LNCAP (cell line): Measurements from ENCODE around the gene KATNA1.

Experiments
- CTCF ChIP-seq: fragments of 450-650 bp; IDR thresholded peaks from 2 replicates; pipeline ENCODE4 v1.5.1; 2017; ENCODE audit warnings: mild to moderate bottlenecking

Gene KATNA1

GRCh38 chr6:149593408-149593807, 55.1 kb downstream of the KATNA1 start:
- TF ChIP-seq CTCF = no peak

DNA sequence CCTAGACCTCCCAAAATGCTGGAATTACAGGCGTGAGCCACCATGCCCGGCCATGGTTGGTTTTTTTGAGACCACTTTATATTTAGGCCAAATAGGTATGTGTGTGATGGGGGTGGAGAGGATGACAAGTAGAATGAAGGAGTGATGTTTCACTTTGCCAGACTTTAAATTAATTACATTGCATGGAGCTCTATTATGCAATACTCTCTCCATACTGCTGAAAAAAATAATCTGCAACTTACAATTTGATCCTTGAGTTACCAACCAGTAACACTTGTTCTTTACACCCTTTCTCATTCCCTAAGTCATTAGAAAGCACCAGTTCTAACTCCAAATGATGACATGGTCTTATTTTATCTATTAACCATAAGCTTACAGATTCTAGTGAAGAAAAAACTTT, 55.5 kb downstream of the KATNA1 start:
- TF ChIP-seq CTCF = no peak

DNA sequence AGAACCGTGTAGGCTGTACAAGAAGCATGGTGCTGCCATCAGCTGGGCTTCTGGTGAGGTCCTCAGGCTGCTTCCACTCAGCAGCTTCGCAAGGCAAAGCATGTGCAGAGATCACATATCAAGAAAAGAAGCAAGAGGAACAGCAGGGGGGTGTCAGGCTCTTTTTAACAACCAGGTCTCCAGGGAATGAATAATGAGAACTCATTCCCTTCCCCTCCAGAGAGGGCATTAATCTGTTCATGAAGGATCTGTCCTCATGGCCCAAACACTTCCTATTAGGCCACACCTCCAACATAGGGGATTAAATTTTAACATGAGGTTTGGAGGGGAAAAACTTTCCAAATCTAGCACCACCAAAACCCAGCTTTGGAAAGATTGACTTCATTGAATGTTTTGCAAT, 62.4 kb downstream of the KATNA1 start:
- TF ChIP-seq CTCF = no peak

DNA sequence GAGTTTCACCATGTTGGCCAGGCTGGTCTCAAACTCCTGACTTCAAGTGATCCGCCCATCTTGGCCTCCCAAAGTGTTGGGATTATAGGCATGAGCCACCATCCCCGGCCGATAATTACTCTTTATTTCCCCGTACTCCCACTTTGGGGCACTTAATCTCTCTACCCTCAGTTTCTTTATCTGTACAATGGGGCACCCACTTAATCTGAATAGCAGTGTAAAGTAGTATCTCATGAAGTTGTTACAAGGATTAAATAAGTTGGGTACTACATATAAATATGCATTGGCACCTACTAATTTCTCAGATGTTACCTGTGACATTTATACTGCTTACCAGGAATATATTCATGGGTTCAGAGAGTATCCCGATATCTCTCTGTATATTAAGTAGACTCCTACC, 67.2 kb downstream of the KATNA1 start:
- no peak for TF ChIP-seq CTCF

- no peak for TF ChIP-seq CTCF
Observed at GRCh38 chr6:149580880-149581279, 67.6 kb downstream of the KATNA1 start.

- TF ChIP-seq CTCF = no peak
Observed at GRCh38 chr6:149567945-149568585, 80.4 kb downstream of the KATNA1 start.

GRCh38 chr6:149567194-149567586, 81.3 kb downstream of the KATNA1 start:
- TF ChIP-seq CTCF = no peak
